Fibroblast of pulmonary artery (primary cell): ENCODE measurements around the gene GPR39.

Experiments
- DNase-seq: peaks from one replicate; pipeline ENCODE4 v3.0.0-alpha.2; 2010; ENCODE audit warnings: low read depth
- H3K4me3 ChIP-seq: replicated peaks from 2 replicates; pipeline ENCODE4 v1.5.1; 2011; ENCODE audit warnings: low read depth, mild to moderate bottlenecking, control low read depth, low read length, moderate library complexity
- CTCF ChIP-seq: IDR thresholded peaks from 2 replicates; pipeline ENCODE4 v1.5.1; 2011; ENCODE audit warnings: mild to moderate bottlenecking, control low read depth, low read length, inconsistent platforms; ENCODE audit errors: missing control alignments

Gene GPR39

GRCh38 chr2:132562245-132562644 is 145.6 kb downstream of the GPR39 start:
- no peak overlapping the region for H3K4me3 ChIP-seq
- no peak for DNase-seq
- no peak for TF ChIP-seq CTCF

DNA sequence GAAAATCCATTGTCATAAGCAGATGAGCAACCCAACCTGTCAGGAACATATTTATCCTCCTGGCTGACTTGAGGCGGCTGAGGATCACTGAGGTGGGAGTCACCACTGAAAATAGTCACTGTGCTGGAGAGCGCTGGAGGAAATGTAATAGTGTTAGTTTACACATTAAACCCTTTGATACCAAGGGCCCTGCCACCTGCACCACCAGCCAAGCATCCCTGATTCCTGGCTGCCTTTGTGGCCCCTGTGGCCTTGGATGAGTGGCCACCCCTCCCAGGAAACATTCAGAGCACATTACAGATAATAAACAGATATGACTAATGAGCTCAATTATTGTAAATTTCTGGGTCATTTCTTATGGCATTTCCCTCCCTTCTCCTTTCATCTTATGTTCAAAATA is 147.5 kb downstream of the GPR39 start:
- DNase-seq: no peak
- no peak for TF ChIP-seq CTCF
- H3K4me3 ChIP-seq: no peak overlapping the region

DNA sequence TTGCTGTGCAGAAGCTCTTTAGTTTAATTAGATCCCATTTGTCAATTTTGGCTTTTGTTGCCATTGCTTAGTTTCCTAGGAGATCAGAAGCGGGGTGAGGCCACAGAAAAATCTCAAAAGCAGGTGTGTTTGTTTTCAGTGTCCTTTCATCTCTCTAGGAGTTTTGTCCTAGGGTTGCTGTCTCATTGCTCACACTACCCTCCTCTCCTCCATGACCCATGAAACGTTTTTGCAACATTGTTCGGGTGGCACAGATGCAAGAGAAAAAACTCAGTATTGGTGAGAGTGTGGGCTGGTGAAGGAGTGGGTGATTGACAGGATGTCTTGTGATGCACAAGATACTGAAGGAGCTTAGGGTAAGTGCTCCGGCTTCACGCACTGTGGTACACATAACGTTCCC is 149.8 kb downstream of the GPR39 start:
- no peak overlapping the region for H3K4me3 ChIP-seq
- TF ChIP-seq CTCF: no peak
- no peak for DNase-seq

DNA sequence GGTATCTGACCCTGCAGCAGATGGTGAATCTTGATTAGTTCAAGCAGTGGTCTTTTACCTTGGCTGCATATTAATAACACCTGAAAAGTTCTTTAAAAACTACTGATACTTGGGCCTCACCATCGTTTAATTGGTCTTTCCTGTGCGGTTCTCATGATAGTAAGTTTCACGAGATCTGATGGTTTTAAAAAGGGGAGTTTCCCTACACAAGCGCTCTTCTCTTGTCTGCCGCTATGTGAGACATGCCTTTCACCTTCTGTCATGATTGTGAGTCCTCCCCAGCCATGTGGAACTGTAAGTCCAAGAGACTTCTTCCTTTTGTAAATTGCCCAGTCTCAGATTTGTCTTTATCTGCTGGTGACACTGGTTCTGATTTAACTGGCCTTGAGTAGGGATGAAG is 151.1 kb downstream of the GPR39 start:
- H3K4me3 ChIP-seq: no peak overlapping the region
- no peak for DNase-seq
- TF ChIP-seq CTCF: no peak

DNA sequence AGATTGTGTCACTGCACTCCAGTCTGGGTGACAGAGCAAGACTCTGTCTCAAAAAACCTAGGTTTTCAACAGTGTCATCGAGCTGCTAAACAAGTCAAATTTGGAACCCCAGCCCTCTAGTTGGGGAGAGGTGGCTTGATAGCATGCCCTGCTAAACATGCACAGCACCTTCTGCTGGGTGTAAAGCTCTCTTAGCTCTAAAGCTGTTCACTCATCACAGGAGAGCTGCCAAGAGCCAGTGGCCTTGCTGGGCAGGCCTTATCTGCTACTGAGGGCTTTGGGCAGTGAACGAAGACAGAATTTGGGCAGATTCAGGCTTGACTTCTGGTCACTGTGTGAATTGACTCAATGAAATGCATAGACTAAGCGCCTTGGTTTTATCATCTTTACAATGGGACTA is 152.1 kb downstream of the GPR39 start:
- H3K4me3 ChIP-seq: no peak overlapping the region
- DNase-seq: no peak
- TF ChIP-seq CTCF: no peak

GRCh38 chr2:132573444-132574007 is 156.9 kb downstream of the GPR39 start:
- no peak for TF ChIP-seq CTCF
- no peak overlapping the region for H3K4me3 ChIP-seq
- DNase-seq: no peak

DNA sequence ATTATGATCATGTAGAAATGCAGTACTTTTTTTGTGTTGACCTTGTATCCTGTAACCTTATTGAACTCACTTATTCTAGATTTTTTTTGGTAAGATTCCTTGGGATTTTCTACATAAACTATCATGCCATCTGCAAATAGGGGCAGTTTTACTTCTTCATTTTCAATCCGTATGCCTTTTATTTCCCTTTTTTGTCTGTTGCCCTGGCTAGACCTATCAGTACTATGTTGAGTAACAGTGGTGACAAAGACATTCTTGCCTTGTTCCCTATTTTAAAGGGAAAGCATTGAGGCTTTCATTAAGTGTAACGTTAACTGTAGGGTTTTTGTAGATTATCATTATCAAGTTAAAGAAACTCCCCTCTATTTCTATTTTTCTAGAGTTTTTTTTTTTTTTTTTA is 161.1 kb downstream of the GPR39 start:
- TF ChIP-seq CTCF: no peak
- no peak for DNase-seq
- H3K4me3 ChIP-seq: no peak overlapping the region
